HCT116 (cell line): ENCODE results near the gene BAHCC1. TPM values are rescaled to one million over a fixed set of nuclear protein-coding genes. Genes with fewer than 3 reads are reported as not detected.

Source experiments
- ATAC-seq: fragments of 200-7000 bp; cut with Tn5 transposase; 2 replicates; pipeline ENCODE4 v1.9.1; 2020; ENCODE audit warnings: mild to moderate bottlenecking, moderate library complexity
- BruUV-seq: library from RNA; stranded (reverse); fragments of 400-500 nt; replicated peaks from 2 replicates; lab custom pipeline; 2021; lab: Mats Ljungman, UMichigan
- CTCF ChIA-PET: fragments of 300-600 bp; sonication (Branson Sonifier 250); formaldehyde crosslinking; loops from one replicate; lab custom pipeline; 2021; ENCODE audit warnings: antibody characterized with exemption; lab: Charles Lee
- POLR2A ChIA-PET: fragments of 300-600, 350-600 bp; sonication (Branson Sonifier 250); formaldehyde crosslinking; loops from one replicate; lab custom pipeline; 2021; ENCODE audit warnings: antibody characterized with exemption; lab: Charles Lee
- RAD21 ChIA-PET, 2 experiments: fragments of 300-600 bp; sonication (Branson Sonifier 250); formaldehyde crosslinking; loops; one replicate each; lab custom pipeline; 2023; ENCODE audit warnings: low total read pairs in 2 of 2; ENCODE audit not compliant: uncharacterized antibody in 2 of 2, unreplicated experiment in 2 of 2, low non-redundant PET in 1 of 2; lab: Charles Lee
- DNase-seq: peaks from one replicate; pipeline ENCODE4 v3.0.0-alpha.2; 2010; ENCODE audit warnings: low read depth, low spot score
- H2AFZ ChIP-seq: fragments of 200-600 bp; shearing (Covaris generic), sonication (generic); 2 replicates; pipeline ENCODE4 v1.6.1; 2017; ENCODE audit warnings: low read depth, mixed run types, mixed read lengths, antibody characterized with exemption, low read length; ENCODE audit not compliant: poor library complexity, severe bottlenecking
- H3K27ac ChIP-seq: 2 replicates; pipeline ENCODE4 v1.5.1; 2012; ENCODE audit warnings: low read depth, low read length
- H3K27me3 ChIP-seq: fragments of 200-600 bp; sonication (generic); 2 replicates; pipeline ENCODE4 v1.6.1; 2016; ENCODE audit warnings: mixed run types, low read length, mixed read lengths; ENCODE audit not compliant: insufficient read depth
- H3K36me3 ChIP-seq, 2 experiments: fragments of 200-500 bp in 1 of 2; fragments of 200-600 bp in 1 of 2; sonication (Bioruptor generic) in 1 of 2; sonication (generic) in 1 of 2; 2 replicates each; pipeline versions ENCODE4 v1.5.1 to v1.6.1; 2014 to 2016; ENCODE audit warnings: low read length in 2 of 2, inconsistent platforms in 1 of 2, mixed read lengths in 1 of 2, mixed run types in 1 of 2; ENCODE audit not compliant: insufficient read depth in 2 of 2, control insufficient read depth in 1 of 2
- H3K4me1 ChIP-seq, 2 experiments: fragments of 200-600 bp in 1 of 2; sonication (generic) in 1 of 2; 2 replicates each; pipeline versions ENCODE4 v1.5.1 to v1.6.1; 2012 to 2017; ENCODE audit warnings: low read length in 2 of 2, inconsistent platforms in 1 of 2, mild to moderate bottlenecking in 1 of 2, mixed read lengths in 1 of 2, mixed run types in 1 of 2, moderate library complexity in 1 of 2; ENCODE audit not compliant: insufficient read depth in 2 of 2, control insufficient read depth in 1 of 2
- H3K4me2 ChIP-seq: fragments of 200-600 bp; sonication (generic); 2 replicates; pipeline ENCODE4 v1.6.1; 2017; ENCODE audit warnings: mixed run types, low read length, mixed read lengths
- H3K4me3 ChIP-seq, 2 experiments: fragments of 200-600 bp in 1 of 2; sonication (generic) in 1 of 2; replicated peaks in 1 of 2; 2 replicates each; pipeline ENCODE4 v1.5.1; 2011 to 2016; ENCODE audit warnings: low read length in 2 of 2, control low read depth in 1 of 2, low read depth in 1 of 2, mild to moderate bottlenecking in 1 of 2, mixed read lengths in 1 of 2, mixed run types in 1 of 2
- H3K79me2 ChIP-seq: fragments of 200-600 bp; sonication (generic); 2 replicates; pipeline ENCODE4 v1.6.1; 2017; ENCODE audit warnings: mild to moderate bottlenecking, mixed run types, low read length, moderate library complexity, mixed read lengths; ENCODE audit not compliant: insufficient read depth
- H3K9ac ChIP-seq: fragments of 200-600 bp; sonication (generic); 2 replicates; pipeline ENCODE4 v1.6.1; 2016; ENCODE audit warnings: low read length, mixed read lengths
- H3K9me2 ChIP-seq: fragments of 200-600 bp; sonication (generic), shearing (Covaris generic); 2 replicates; pipeline ENCODE4 v1.6.1; 2017; ENCODE audit warnings: mixed run types, mild to moderate bottlenecking, moderate library complexity; ENCODE audit not compliant: insufficient read depth
- H3K9me3 ChIP-seq, 2 experiments: fragments of 200-500 bp in 1 of 2; fragments of 200-600 bp in 1 of 2; sonication (Bioruptor generic) in 1 of 2; sonication (generic) in 1 of 2; 2 replicates each; pipeline ENCODE4 v1.6.1; 2014 to 2017; ENCODE audit warnings: low read length in 2 of 2, mixed read lengths in 2 of 2, inconsistent platforms in 1 of 2, low read depth in 1 of 2, mild to moderate bottlenecking in 1 of 2, mixed run types in 1 of 2, moderate library complexity in 1 of 2; ENCODE audit not compliant: control insufficient read depth in 1 of 2, insufficient read depth in 1 of 2
- H4K20me1 ChIP-seq: fragments of 200-600 bp; sonication (generic), shearing (Covaris generic); 2 replicates; pipeline ENCODE4 v1.6.1; 2017; ENCODE audit warnings: mixed run types, mild to moderate bottlenecking, moderate library complexity; ENCODE audit not compliant: insufficient read depth
- CBX3 ChIP-seq: IDR thresholded peaks from 2 replicates; pipeline ENCODE4 v1.6.1; 2012; ENCODE audit warnings: low read depth
- CEBPB ChIP-seq: IDR thresholded peaks from 2 replicates; pipeline ENCODE4 v1.6.1; 2012; ENCODE audit warnings: low read depth
- EZH2phosphoT487 ChIP-seq: fragments of 200-600 bp; IDR thresholded peaks from 2 replicates; pipeline ENCODE4 v1.6.1; 2018; ENCODE audit warnings: antibody characterized with exemption, borderline replicate concordance
- FOSL1 ChIP-seq: IDR thresholded peaks from 2 replicates; pipeline ENCODE4 v1.6.1; 2012; ENCODE audit warnings: low read depth
- POLR2A ChIP-seq: IDR thresholded peaks from 2 replicates; pipeline ENCODE4 v1.7.0; 2011; ENCODE audit warnings: borderline replicate concordance; ENCODE audit not compliant: insufficient read depth, insufficient read length; ENCODE audit errors: extremely low read depth
- RAD21 ChIP-seq: IDR thresholded peaks from 2 replicates; pipeline ENCODE4 v1.6.1; 2012; ENCODE audit warnings: low read depth, mild to moderate bottlenecking
- SP1 ChIP-seq: IDR thresholded peaks from 2 replicates; pipeline ENCODE4 v1.6.1; 2012; ENCODE audit warnings: low read depth
- YY1 ChIP-seq: IDR thresholded peaks from 2 replicates; pipeline ENCODE4 v1.6.1; 2011; ENCODE audit warnings: low read length, low read depth, moderate library complexity, mild to moderate bottlenecking; ENCODE audit not compliant: insufficient replicate concordance; ENCODE audit errors: extremely low read depth
- ZFX ChIP-seq: fragments of 450-650 bp; IDR thresholded peaks from 2 replicates; pipeline ENCODE4 v1.6.1; 2017
- ZNF274 ChIP-seq: fragments of 200-500 bp; sonication (Bioruptor generic); IDR thresholded peaks from 2 replicates; pipeline ENCODE4 v1.6.1; 2014; ENCODE audit warnings: mild to moderate bottlenecking, low read depth, low read length, inconsistent platforms
- intact Hi-C: fragments of 100-400 bp; cut with micrococcal nuclease; formaldehyde crosslinking; loops from 2 replicates; pipeline ENCODE4 v1.10.0; 2022
- total RNA-seq: library from RNA; stranded (reverse); gene quantifications from one replicate; pipeline ENCODE4 v1.2.1, GENCODE V29; 2021; ENCODE audit not compliant: unreplicated experiment
- TF ChIP-seq, protein P1 (sequence below): IDR thresholded peaks from 2 replicates; pipeline ENCODE4 v1.6.1; 2012; ENCODE audit warnings: low read depth
- TF ChIP-seq, protein P2 (sequence below): IDR thresholded peaks from 2 replicates; pipeline ENCODE4 v1.6.1; 2012

BAHCC1 gene
- total RNA-seq, 1 experiment from 2014 or later = 45.2 TPM

DNA sequence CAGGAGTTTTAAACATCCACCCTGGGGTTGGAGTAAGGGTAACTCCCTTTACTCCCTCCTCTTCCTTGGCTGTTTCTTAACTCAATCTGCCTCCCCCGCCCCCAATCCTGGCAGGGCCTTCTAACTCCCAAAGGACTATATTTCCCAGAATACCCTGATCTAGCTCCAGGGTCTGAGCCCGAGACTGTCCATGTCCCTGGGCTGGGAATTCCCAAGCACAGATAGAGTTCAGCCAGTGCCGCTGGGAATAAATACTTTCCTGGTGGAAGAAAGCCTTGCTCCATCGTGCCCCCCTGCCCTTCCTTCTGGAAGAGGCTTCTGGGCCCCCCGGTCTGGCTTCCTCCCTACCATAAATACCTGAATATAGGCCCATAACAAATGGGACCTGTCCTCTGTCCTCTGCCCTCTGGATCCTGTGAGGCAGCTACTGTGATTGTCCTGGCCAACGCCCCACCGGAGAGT lies 10.2 kb downstream of the BAHCC1 start:
- no peak overlapping the region for H3K27ac ChIP-seq
- no peak for DNase-seq
- no peak overlapping the region for H3K4me2 ChIP-seq
- no TSS peak for BruUV-seq
- CTCF ChIA-PET = interaction anchor here (1.2 to 1.8 kb wide), 2 partner anchors 10 to 36 kb away, joined by 3 to 4 read pairs; partner anchors contain the start of gene BAHCC1
- RAD21 ChIA-PET = no interaction called here
- H4K20me1 ChIP-seq = no peaks in the 10 kb centered on the region
- POLR2A ChIA-PET = interaction anchor here (1.5 to 2.7 kb wide), 2 partner anchors 10 to 35 kb away, joined by 3 to 21 read pairs; partner anchors contain the start of gene BAHCC1
- no peak overlapping the region for H3K4me3 ChIP-seq
- no peaks in the 10 kb centered on the region; a peak in 1 of 4 replicates for H3K36me3 ChIP-seq
- peaks cover 58% of the 10 kb centered on the region for H3K79me2 ChIP-seq
- no peak for TF ChIP-seq RAD21
- TF ChIP-seq CBX3 = no peak
- TF ChIP-seq ZNF274 = no peak
- no peak for TF ChIP-seq POLR2A
- TF ChIP-seq SP1 = no peak
- TF ChIP-seq CEBPB = no peak
- TF ChIP-seq FOSL1 = no peak
- TF ChIP-seq EZH2phosphoT487 = no peak
- TF ChIP-seq, protein P1, sequence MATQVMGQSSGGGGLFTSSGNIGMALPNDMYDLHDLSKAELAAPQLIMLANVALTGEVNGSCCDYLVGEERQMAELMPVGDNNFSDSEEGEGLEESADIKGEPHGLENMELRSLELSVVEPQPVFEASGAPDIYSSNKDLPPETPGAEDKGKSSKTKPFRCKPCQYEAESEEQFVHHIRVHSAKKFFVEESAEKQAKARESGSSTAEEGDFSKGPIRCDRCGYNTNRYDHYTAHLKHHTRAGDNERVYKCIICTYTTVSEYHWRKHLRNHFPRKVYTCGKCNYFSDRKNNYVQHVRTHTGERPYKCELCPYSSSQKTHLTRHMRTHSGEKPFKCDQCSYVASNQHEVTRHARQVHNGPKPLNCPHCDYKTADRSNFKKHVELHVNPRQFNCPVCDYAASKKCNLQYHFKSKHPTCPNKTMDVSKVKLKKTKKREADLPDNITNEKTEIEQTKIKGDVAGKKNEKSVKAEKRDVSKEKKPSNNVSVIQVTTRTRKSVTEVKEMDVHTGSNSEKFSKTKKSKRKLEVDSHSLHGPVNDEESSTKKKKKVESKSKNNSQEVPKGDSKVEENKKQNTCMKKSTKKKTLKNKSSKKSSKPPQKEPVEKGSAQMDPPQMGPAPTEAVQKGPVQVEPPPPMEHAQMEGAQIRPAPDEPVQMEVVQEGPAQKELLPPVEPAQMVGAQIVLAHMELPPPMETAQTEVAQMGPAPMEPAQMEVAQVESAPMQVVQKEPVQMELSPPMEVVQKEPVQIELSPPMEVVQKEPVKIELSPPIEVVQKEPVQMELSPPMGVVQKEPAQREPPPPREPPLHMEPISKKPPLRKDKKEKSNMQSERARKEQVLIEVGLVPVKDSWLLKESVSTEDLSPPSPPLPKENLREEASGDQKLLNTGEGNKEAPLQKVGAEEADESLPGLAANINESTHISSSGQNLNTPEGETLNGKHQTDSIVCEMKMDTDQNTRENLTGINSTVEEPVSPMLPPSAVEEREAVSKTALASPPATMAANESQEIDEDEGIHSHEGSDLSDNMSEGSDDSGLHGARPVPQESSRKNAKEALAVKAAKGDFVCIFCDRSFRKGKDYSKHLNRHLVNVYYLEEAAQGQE = no peak
- TF ChIP-seq, protein P2, sequence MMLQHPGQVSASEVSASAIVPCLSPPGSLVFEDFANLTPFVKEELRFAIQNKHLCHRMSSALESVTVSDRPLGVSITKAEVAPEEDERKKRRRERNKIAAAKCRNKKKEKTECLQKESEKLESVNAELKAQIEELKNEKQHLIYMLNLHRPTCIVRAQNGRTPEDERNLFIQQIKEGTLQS = no peak
- TF ChIP-seq YY1 = no peak
- no peak for TF ChIP-seq ZFX
- TF ChIP-seq, all 23 proteins: peak for 0
- no peaks in the 10 kb centered on the region for H3K9me2 ChIP-seq
- no peaks in the 10 kb centered on the region for H3K9me3 ChIP-seq
- intact Hi-C loops = no loop called here
- H3K9ac ChIP-seq = no peak overlapping the region
- peaks cover 15 to 17% of the 10 kb centered on the region in 2 experiments for H3K4me1 ChIP-seq
- H3K27me3 ChIP-seq = no peaks in the 10 kb centered on the region
- ATAC-seq = no peak
- H2AFZ ChIP-seq = no peak overlapping the region
